ENCODE measurements around the gene USP17L17.
"Not testable (repeated sequence)": the region's sequence is repeated elsewhere in the genome, so short reads cannot be mapped to it uniquely, and the experiment has no call there.

USP17L17 gene

GRCh38 chr4:9243579-9243978, at the start of gene USP17L17:
USP17L17 (plus strand) TSS chr4:9243879; CDS start chr4:9243879, 0 bp downstream.
- not testable (repeated sequence) for H3K4me3 ChIP-seq; H3K9ac ChIP-seq; H3K27me3 ChIP-seq; H3K4me2 ChIP-seq; H3K36me3 ChIP-seq; H3K9me3 ChIP-seq (replicated peaks in 1 of 11); H3K27ac ChIP-seq; H3K4me1 ChIP-seq; H4K20me1 ChIP-seq

DNA sequence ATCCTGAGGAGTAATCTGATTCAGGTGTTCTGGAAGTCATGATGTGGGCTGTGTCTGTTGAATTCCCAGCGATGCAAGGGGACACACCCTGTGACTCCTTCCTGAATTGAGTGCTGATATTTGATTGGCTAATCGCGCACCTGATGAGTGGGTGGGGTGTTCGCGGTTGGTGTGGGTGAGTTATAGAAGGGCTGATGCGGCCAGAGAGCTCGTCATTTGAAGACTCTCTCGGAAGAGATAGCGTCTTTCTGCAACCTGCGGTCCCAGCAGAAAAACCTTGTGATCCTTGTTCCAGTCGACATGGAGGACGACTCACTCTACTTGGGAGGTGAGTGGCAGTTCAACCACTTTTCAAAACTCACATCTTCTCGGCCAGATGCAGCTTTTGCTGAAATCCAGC, 33.3 kb upstream of the USP17L17 start, which contains the start of gene USP17L10:
USP17L10 (plus strand) TSS at position 301 of the 400 bp plus-strand sequence; CDS start at position 301, 0 bp downstream.
- not testable (repeated sequence) for H3K9me3 ChIP-seq (replicated peaks in 1 of 11); H3K27me3 ChIP-seq; H3K4me2 ChIP-seq; H3K36me3 ChIP-seq; H3K4me3 ChIP-seq; H3K9ac ChIP-seq; H4K20me1 ChIP-seq; H3K27ac ChIP-seq; H3K4me1 ChIP-seq

DNA sequence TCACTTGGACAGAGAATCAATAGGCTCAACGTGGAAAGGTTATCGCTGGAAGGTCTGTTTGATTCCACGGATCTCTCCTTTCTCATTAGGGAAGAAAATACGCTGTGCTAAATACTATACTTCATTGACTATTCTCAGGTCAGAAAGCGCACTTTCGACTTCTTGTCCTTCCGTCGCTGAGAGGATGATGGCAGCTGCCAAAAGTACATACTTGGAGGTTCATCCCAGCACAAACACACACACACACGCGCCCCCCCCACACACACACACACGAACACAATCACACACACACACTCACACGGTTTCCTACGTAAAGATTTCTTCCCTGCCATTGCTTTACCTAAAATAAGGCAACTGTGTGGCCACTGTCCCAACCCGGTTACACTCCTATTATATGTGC, 29.0 kb upstream of the USP17L17 start:
- not testable (repeated sequence) for H3K27ac ChIP-seq; H3K4me3 ChIP-seq; H3K9ac ChIP-seq; H3K27me3 ChIP-seq; H4K20me1 ChIP-seq; H3K4me1 ChIP-seq; H3K4me2 ChIP-seq; H3K36me3 ChIP-seq; H3K9me3 ChIP-seq (replicated peaks in 1 of 11)

DNA sequence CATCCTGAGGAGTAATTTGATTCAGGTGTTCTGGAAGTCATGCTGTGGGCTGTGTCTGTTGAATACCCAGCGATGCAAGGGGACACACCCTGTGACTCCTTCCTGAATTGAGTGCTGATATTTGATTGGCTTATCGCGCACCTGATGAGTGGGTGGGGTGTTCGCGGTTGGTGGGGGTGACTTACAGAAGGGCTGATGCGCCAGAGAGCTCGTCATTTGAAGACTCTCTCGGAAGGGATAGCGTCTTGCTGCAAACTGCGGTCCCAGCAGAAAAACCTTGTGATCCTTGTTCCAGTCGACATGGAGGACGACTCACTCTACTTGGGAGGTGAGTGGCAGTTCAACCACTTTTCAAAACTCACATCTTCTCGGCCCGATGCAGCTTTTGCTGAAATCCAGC, 28.6 kb upstream of the USP17L17 start, which contains the start of gene USP17L11:
USP17L11 (plus strand) TSS at position 301 of the 400 bp plus-strand sequence; CDS start at position 301, 0 bp downstream.
- H3K36me3 ChIP-seq; H3K9ac ChIP-seq; H3K4me2 ChIP-seq; H3K4me3 ChIP-seq; H3K27me3 ChIP-seq; H3K27ac ChIP-seq; H3K9me3 ChIP-seq (replicated peaks in 1 of 11); H3K4me1 ChIP-seq; H4K20me1 ChIP-seq: not testable (repeated sequence)

- not testable (repeated sequence) for H3K4me1 ChIP-seq, H4K20me1 ChIP-seq, H3K27ac ChIP-seq
Measured at GRCh38 chr4:9219852-9220251, 23.8 kb upstream of the USP17L17 start, which contains the start of gene USP17L12. USP17L12 (plus strand) TSS chr4:9220152; CDS start chr4:9220152, 0 bp downstream.

GRCh38 chr4:9224596-9224995, 19.1 kb upstream of the USP17L17 start, which contains the start of gene USP17L13:
USP17L13 (plus strand) TSS chr4:9224896; CDS start chr4:9224896, 0 bp downstream.
- not testable (repeated sequence) for H3K27ac ChIP-seq; H3K4me1 ChIP-seq; H3K4me3 ChIP-seq; H3K4me2 ChIP-seq; H3K9ac ChIP-seq; H3K36me3 ChIP-seq; H4K20me1 ChIP-seq; H3K9me3 ChIP-seq (replicated peaks in 1 of 11); H3K27me3 ChIP-seq

More at GRCh38 chr4:9219852-9220251, 23.8 kb upstream of the USP17L17 start, which contains the start of gene USP17L12:
- H3K27me3 ChIP-seq; H3K4me2 ChIP-seq; H3K9me3 ChIP-seq (replicated peaks in 1 of 11); H3K36me3 ChIP-seq; H3K9ac ChIP-seq; H3K4me3 ChIP-seq: not testable (repeated sequence)

GRCh38 chr4:9230249-9230648, 13.4 kb upstream of the USP17L17 start:
- not testable (repeated sequence) for H3K9ac ChIP-seq; H3K9me3 ChIP-seq (replicated peaks in 1 of 11); H3K4me1 ChIP-seq; H3K36me3 ChIP-seq; H3K27me3 ChIP-seq; H3K4me3 ChIP-seq; H3K27ac ChIP-seq; H4K20me1 ChIP-seq; H3K4me2 ChIP-seq

DNA sequence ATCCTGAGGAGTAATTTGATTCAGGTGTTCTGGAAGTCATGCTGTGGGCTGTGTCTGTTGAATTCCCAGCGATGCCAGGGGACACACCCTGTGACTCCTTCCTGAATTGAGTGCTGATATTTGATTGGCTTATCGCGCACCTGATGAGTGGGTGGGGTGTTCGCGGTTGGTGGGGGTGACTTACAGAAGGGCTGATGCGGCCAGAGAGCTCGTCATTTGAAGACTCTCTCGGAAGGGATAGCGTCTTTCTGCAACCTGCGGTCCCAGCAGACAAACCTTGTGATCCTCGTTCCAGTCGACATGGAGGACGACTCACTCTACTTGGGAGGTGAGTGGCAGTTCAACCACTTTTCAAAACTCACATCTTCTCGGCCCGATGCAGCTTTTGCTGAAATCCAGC, 9.6 kb upstream of the USP17L17 start, which contains the start of gene USP17L15:
USP17L15 (plus strand) TSS at position 301 of the 400 bp plus-strand sequence; CDS start at position 301, 0 bp downstream.
- not testable (repeated sequence) for H3K36me3 ChIP-seq; H3K9ac ChIP-seq; H3K9me3 ChIP-seq (replicated peaks in 1 of 11); H3K27ac ChIP-seq; H3K4me3 ChIP-seq; H4K20me1 ChIP-seq; H3K4me2 ChIP-seq; H3K27me3 ChIP-seq; H3K4me1 ChIP-seq

GRCh38 chr4:9238461-9238860, 5.2 kb upstream of the USP17L17 start:
- H3K4me2 ChIP-seq; H3K4me3 ChIP-seq; H3K4me1 ChIP-seq; H3K27ac ChIP-seq; H3K9ac ChIP-seq; H3K36me3 ChIP-seq; H3K9me3 ChIP-seq (replicated peaks in 1 of 11); H4K20me1 ChIP-seq; H3K27me3 ChIP-seq: not testable (repeated sequence)

DNA sequence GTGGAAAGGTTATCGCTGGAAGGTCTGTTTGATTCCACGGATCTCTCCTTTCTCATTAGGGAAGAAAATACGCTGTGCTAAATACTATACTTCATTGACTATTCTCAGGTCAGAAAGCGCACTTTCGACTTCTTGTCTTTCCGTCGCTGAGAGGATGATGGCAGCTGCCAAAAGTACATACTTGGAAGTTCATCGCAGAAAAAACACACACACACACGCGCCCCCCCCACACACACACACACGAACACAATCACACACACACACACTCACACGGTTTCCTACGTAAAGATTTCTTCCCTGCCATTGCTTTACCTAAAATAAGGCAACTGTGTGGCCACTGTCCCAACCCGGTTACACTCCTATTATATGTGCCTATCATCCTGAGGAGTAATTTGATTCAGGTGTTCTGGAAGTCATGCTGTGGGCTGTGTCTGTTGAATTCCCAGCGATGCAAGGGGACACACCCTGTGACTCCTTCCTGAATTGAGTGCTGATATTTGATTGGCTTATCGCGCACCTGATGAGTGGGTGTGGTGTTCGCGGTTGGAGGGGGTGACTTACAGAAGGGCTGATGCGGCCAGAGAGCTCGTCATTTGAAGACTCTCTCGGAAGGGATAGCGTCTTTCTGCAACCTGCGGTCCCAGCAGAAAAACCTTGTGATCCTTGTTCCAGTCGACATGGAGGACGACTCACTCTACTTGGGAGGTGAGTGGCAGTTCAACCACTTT, 4.4 kb downstream of the USP17L17 start, which contains the start of gene USP17L18:
USP17L18 (plus strand) TSS at position 678 of the 728 bp plus-strand sequence; CDS start at position 678, 0 bp downstream.
- H3K27me3 ChIP-seq; H3K9ac ChIP-seq; H3K4me2 ChIP-seq; H3K9me3 ChIP-seq (replicated peaks in 1 of 11); H3K4me3 ChIP-seq; H3K36me3 ChIP-seq; H3K27ac ChIP-seq; H4K20me1 ChIP-seq; H3K4me1 ChIP-seq: not testable (repeated sequence)

- not testable (repeated sequence) for H3K36me3 ChIP-seq; H3K4me1 ChIP-seq; H3K4me3 ChIP-seq; H3K4me2 ChIP-seq; H3K27me3 ChIP-seq; H3K9ac ChIP-seq; H3K9me3 ChIP-seq (replicated peaks in 1 of 11); H3K27ac ChIP-seq; H4K20me1 ChIP-seq
Measured at GRCh38 chr4:9253078-9253477, 9.4 kb downstream of the USP17L17 start, which contains the start of gene USP17L19. USP17L19 (plus strand) TSS chr4:9253378; CDS start chr4:9253378, 0 bp downstream.

DNA sequence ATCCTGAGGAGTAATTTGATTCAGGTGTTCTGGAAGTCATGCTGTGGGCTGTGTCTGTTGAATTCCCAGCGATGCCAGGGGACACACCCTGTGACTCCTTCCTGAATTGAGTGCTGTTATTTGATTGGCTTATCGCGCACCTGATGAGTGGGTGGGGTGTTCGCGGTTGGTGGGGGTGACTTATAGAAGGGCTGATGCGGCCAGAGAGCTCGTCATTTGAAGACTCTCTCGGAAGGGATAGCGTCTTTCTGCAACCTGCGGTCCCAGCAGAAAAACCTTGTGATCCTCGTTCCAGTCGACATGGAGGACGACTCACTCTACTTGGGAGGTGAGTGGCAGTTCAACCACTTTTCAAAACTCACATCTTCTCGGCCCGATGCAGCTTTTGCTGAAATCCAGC, 14.1 kb downstream of the USP17L17 start, which contains the start of gene USP17L20:
USP17L20 (plus strand) TSS at position 301 of the 400 bp plus-strand sequence; CDS start at position 301, 0 bp downstream.
- H3K4me2 ChIP-seq; H4K20me1 ChIP-seq; H3K9ac ChIP-seq; H3K4me3 ChIP-seq; H3K36me3 ChIP-seq; H3K27me3 ChIP-seq; H3K9me3 ChIP-seq (replicated peaks in 1 of 11); H3K27ac ChIP-seq; H3K4me1 ChIP-seq: not testable (repeated sequence)

- not testable (repeated sequence) for H3K4me2 ChIP-seq; H3K9ac ChIP-seq; H3K4me1 ChIP-seq; H3K4me3 ChIP-seq; H4K20me1 ChIP-seq; H3K27ac ChIP-seq; H3K9me3 ChIP-seq (replicated peaks in 1 of 11); H3K36me3 ChIP-seq; H3K27me3 ChIP-seq
Measured at GRCh38 chr4:9262572-9262971, 18.9 kb downstream of the USP17L17 start, which contains the start of gene USP17L21. USP17L21 (plus strand) TSS chr4:9262872; CDS start chr4:9262872, 0 bp downstream.

GRCh38 chr4:9267319-9267718, 23.6 kb downstream of the USP17L17 start, which contains the start of gene USP17L22:
USP17L22 (plus strand) TSS chr4:9267619; CDS start chr4:9267619, 0 bp downstream.
- H3K27ac ChIP-seq; H3K4me2 ChIP-seq; H3K27me3 ChIP-seq; H3K36me3 ChIP-seq; H4K20me1 ChIP-seq; H3K4me3 ChIP-seq; H3K4me1 ChIP-seq; H3K9me3 ChIP-seq (replicated peaks in 1 of 11); H3K9ac ChIP-seq: not testable (repeated sequence)

Measured in BLaER1 treated with 17β-estradiol and CSF1 and Interleukin-3, amounts not matched to agents 10 nM and 100 nM (cell line).